Tibial artery (tissue), 4 donors: ENCODE results near the gene CYP4F2.

Source experiments
- DNase-seq, 2 donors: peaks; one replicate each; pipeline ENCODE4 v3.0.0-alpha.2; 2019
- H3K27ac ChIP-seq, 2 donors: fragments of 200-600 bp; sonication (generic) in 1 of 2; 1 replicate in 1 of 2; 2 replicates in 1 of 2; pipeline ENCODE4 v1.5.1; 2018 to 2019; ENCODE audit warnings: mild to moderate bottlenecking in 1 of 2
- H3K27me3 ChIP-seq, 2 donors: fragments of 200-600 bp; sonication (generic) in 1 of 2; one replicate each; pipeline versions ENCODE4 v1.5.1 to v1.6.0; 2016 to 2019
- H3K36me3 ChIP-seq, 3 donors: fragments of 200-600 bp; sonication (generic) in 2 of 3; one replicate each; pipeline ENCODE4 v1.5.1; 2016 to 2019; ENCODE audit warnings: mild to moderate bottlenecking in 2 of 3
- H3K4me1 ChIP-seq, 4 donors: fragments of 200-600 bp; sonication (generic) in 2 of 4; 1 replicate in 3 of 4; 2 replicates in 1 of 4; pipeline ENCODE4 v1.5.1; 2016 to 2019
- H3K4me3 ChIP-seq, 2 donors: fragments of 200-600 bp; sonication (generic) in 1 of 2; 1 replicate in 1 of 2; 2 replicates in 1 of 2; pipeline ENCODE4 v1.5.1; 2018 to 2019; ENCODE audit warnings: mild to moderate bottlenecking in 2 of 2
- H3K9me3 ChIP-seq, 3 donors: fragments of 200-600 bp; sonication (generic) in 1 of 3; one replicate each; pipeline ENCODE4 v1.5.1; 2016 to 2019
- intact Hi-C: fragments of 100-400 bp; cut with DNase I; formaldehyde crosslinking; loops from one replicate; pipeline ENCODE4 v1.15.0; 2023; ENCODE audit warnings: low total_unique reads
- TF ChIP-seq, protein P1 (sequence below), 2 experiments: fragments of 200-600 bp in 1 of 2; fragments of 450-650 bp in 1 of 2; IDR thresholded peaks; one replicate each; pipeline ENCODE4 v1.5.1; 2017 to 2019; ENCODE audit warnings: antibody characterized with exemption in 2 of 2, mild to moderate bottlenecking in 1 of 2, moderate library complexity in 1 of 2

Gene CYP4F2, protein sequence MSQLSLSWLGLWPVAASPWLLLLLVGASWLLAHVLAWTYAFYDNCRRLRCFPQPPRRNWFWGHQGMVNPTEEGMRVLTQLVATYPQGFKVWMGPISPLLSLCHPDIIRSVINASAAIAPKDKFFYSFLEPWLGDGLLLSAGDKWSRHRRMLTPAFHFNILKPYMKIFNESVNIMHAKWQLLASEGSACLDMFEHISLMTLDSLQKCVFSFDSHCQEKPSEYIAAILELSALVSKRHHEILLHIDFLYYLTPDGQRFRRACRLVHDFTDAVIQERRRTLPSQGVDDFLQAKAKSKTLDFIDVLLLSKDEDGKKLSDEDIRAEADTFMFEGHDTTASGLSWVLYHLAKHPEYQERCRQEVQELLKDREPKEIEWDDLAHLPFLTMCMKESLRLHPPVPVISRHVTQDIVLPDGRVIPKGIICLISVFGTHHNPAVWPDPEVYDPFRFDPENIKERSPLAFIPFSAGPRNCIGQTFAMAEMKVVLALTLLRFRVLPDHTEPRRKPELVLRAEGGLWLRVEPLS

GRCh38 chr19:15897738-15898276, at the start of gene CYP4F2:
Gene CYP4F2, minus strand, starts transcription at chr19:15898074. Its CDS starts 463 bp downstream, at chr19:15897611.
- Histone ChIP-seq H3K4me3 (no peak within 1 kb of the TSS), H3K27ac (no peak within 1 kb of the TSS)
- TF ChIP-seq, protein P1, sequence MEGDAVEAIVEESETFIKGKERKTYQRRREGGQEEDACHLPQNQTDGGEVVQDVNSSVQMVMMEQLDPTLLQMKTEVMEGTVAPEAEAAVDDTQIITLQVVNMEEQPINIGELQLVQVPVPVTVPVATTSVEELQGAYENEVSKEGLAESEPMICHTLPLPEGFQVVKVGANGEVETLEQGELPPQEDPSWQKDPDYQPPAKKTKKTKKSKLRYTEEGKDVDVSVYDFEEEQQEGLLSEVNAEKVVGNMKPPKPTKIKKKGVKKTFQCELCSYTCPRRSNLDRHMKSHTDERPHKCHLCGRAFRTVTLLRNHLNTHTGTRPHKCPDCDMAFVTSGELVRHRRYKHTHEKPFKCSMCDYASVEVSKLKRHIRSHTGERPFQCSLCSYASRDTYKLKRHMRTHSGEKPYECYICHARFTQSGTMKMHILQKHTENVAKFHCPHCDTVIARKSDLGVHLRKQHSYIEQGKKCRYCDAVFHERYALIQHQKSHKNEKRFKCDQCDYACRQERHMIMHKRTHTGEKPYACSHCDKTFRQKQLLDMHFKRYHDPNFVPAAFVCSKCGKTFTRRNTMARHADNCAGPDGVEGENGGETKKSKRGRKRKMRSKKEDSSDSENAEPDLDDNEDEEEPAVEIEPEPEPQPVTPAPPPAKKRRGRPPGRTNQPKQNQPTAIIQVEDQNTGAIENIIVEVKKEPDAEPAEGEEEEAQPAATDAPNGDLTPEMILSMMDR (IDR thresholded peaks at IDR 0.05) = no peak

DNA sequence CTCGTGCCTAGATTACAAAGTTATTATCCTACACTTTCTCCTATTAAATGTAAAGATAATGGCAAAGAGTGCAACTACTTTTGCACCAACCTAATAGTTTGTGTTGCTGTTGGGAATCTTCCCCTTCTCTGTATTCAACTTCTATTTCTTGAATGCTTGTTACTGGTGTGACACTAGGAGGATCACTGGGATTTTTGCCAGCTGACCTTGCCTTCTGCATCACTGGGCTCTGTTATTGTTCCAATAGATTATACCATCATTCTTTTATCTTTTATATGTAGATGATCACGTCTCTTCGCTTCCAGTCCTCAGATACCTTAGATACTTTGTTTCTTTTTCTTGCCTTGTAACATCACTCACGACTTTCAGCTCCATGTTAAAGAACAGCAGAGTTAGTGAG, 47.4 kb upstream of the CYP4F2 start:
- Histone ChIP-seq H3K36me3 (no peaks in the 10 kb centered on the region), H3K4me3 (no peak overlapping the region), H3K27me3 (peaks cover 0 to 4% of the 10 kb centered on the region in 2 donors), H3K9me3 (peaks cover 0 to 26% (median 20%) of the 10 kb centered on the region in 3 donors), H3K4me1 (no peaks in the 10 kb centered on the region), H3K27ac (no peak overlapping the region)
- no peak for DNase-seq
- TF ChIP-seq, protein P1 (IDR thresholded peaks at IDR 0.05) = no peak
- intact Hi-C loops = no loop called here

More at GRCh38 chr19:15897738-15898276, at the start of gene CYP4F2:
- intact Hi-C loops = no loop called here
- peaks cover 0 to 36% of the 10 kb centered on the region in 2 donors for H3K27me3 ChIP-seq
- peaks cover 0 to 3% (median 0%) of the 10 kb centered on the region in 4 donors for H3K4me1 ChIP-seq
- H3K9me3 ChIP-seq = no peaks in the 10 kb centered on the region
- no peaks in the 10 kb centered on the region for H3K36me3 ChIP-seq
- DNase-seq = no peak

- no peak overlapping the region for H3K27ac ChIP-seq
- intact Hi-C loops = no loop called here
- H3K4me1 ChIP-seq = no peaks in the 10 kb centered on the region
- peaks cover 0 to 26% (median 17%) of the 10 kb centered on the region in 3 donors for H3K9me3 ChIP-seq
- peaks cover 0 to 8% of the 10 kb centered on the region in 2 donors for H3K27me3 ChIP-seq
- TF ChIP-seq, protein P1 (IDR thresholded peaks at IDR 0.05) = no peak
- DNase-seq = no peak
- H3K4me3 ChIP-seq = no peak overlapping the region
- no peaks in the 10 kb centered on the region for H3K36me3 ChIP-seq
Measured at GRCh38 chr19:15944401-15944800, 46.5 kb upstream of the CYP4F2 start.

GRCh38 chr19:15937771-15938170, 39.9 kb upstream of the CYP4F2 start:
- peaks cover 0 to 8% (median 6%) of the 10 kb centered on the region in 3 donors for H3K9me3 ChIP-seq
- H3K4me3 ChIP-seq = no peak overlapping the region
- H3K27ac ChIP-seq = no peak overlapping the region
- peaks cover 0 to 9% of the 10 kb centered on the region in 2 donors for H3K27me3 ChIP-seq
- peaks cover 0 to 19% (median 16%) of the 10 kb centered on the region in 4 donors for H3K4me1 ChIP-seq
- TF ChIP-seq, protein P1 (IDR thresholded peaks at IDR 0.05) = no peak
- H3K36me3 ChIP-seq = no peaks in the 10 kb centered on the region
- intact Hi-C loops = no loop called here
- DNase-seq = no peak

GRCh38 chr19:15936950-15937349, 39.1 kb upstream of the CYP4F2 start:
- intact Hi-C loops = no loop called here
- TF ChIP-seq, protein P1 (IDR thresholded peaks at IDR 0.05) = no peak
- Histone ChIP-seq H3K27me3 (peaks cover 0 to 5% of the 10 kb centered on the region in 2 donors), H3K27ac (no peak overlapping the region), H3K36me3 (no peaks in the 10 kb centered on the region), H3K4me1 (peaks cover 0 to 19% (median 16%) of the 10 kb centered on the region in 4 donors), H3K9me3 (peaks cover 0 to 8% (median 6%) of the 10 kb centered on the region in 3 donors), H3K4me3 (no peak overlapping the region)
- DNase-seq = no peak
